ENCODE data around the gene ZNF846.

- TF ChIP-seq, protein P1, sequence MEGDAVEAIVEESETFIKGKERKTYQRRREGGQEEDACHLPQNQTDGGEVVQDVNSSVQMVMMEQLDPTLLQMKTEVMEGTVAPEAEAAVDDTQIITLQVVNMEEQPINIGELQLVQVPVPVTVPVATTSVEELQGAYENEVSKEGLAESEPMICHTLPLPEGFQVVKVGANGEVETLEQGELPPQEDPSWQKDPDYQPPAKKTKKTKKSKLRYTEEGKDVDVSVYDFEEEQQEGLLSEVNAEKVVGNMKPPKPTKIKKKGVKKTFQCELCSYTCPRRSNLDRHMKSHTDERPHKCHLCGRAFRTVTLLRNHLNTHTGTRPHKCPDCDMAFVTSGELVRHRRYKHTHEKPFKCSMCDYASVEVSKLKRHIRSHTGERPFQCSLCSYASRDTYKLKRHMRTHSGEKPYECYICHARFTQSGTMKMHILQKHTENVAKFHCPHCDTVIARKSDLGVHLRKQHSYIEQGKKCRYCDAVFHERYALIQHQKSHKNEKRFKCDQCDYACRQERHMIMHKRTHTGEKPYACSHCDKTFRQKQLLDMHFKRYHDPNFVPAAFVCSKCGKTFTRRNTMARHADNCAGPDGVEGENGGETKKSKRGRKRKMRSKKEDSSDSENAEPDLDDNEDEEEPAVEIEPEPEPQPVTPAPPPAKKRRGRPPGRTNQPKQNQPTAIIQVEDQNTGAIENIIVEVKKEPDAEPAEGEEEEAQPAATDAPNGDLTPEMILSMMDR (IDR thresholded peaks at IDR 0.05) = no peak
- TF ChIP-seq POLR2AphosphoS5 (IDR thresholded peaks at IDR 0.05) = no peak
Observed at GRCh38 chr19:9818175-9818733, 49.7 kb upstream of the ZNF846 start.
